HG03565 (cell line): Measurements from ENCODE around the gene AGBL4.
"Not testable (repeated sequence)": the region's sequence is repeated elsewhere in the genome, so short reads cannot be mapped to it uniquely, and the experiment has no call there.

Source experiments
- ATAC-seq: cut with Tn5 transposase; IDR thresholded peaks from one replicate; pipeline ENCODE4 v1.9.1; 2021; ENCODE audit warnings: mild to moderate bottlenecking, moderate library complexity; ENCODE audit not compliant: unreplicated experiment

Gene AGBL4

GRCh38 chr1:49051647-49052046 is 972.1 kb downstream of the AGBL4 start:
- ATAC-seq, result no peak

- no peak for ATAC-seq
Measured at GRCh38 chr1:49050041-49050440, 973.7 kb downstream of the AGBL4 start.

- no peak for ATAC-seq
Measured at GRCh38 chr1:49048188-49048587, 975.6 kb downstream of the AGBL4 start.

GRCh38 chr1:49046305-49046704 is 977.4 kb downstream of the AGBL4 start:
- ATAC-seq, result no peak

- ATAC-seq, result no peak
Measured at GRCh38 chr1:49045371-49045770, 978.4 kb downstream of the AGBL4 start.

GRCh38 chr1:49036700-49037099 is 987.1 kb downstream of the AGBL4 start:
- ATAC-seq, result no peak

- ATAC-seq, result no peak
Measured at GRCh38 chr1:49028396-49028795, 995.4 kb downstream of the AGBL4 start.

- no peak for ATAC-seq
Measured at GRCh38 chr1:49026230-49026811, 997.4 kb downstream of the AGBL4 start.

- ATAC-seq, result no peak
Measured at GRCh38 chr1:49016030-49016977, 1007.5 kb downstream of the AGBL4 start.

- no peak for ATAC-seq
Measured at GRCh38 chr1:49013079-49013478, 1010.7 kb downstream of the AGBL4 start.

GRCh38 chr1:49002981-49003380 is 1020.8 kb downstream of the AGBL4 start:
- ATAC-seq, result not testable (repeated sequence)

GRCh38 chr1:48999321-48999720 is 1024.4 kb downstream of the AGBL4 start:
- no peak for ATAC-seq

GRCh38 chr1:48996311-48996710 is 1027.4 kb downstream of the AGBL4 start:
- no peak for ATAC-seq

GRCh38 chr1:48988633-48989197 is 1035.0 kb downstream of the AGBL4 start:
- ATAC-seq, result no peak

- ATAC-seq, result no peak
Measured at GRCh38 chr1:48979940-48980339, 1043.8 kb downstream of the AGBL4 start.

GRCh38 chr1:48978413-48978812 is 1045.3 kb downstream of the AGBL4 start:
- no peak for ATAC-seq

- ATAC-seq, result no peak
Measured at GRCh38 chr1:48977273-48977672, 1046.5 kb downstream of the AGBL4 start.

- no peak for ATAC-seq
Measured at GRCh38 chr1:48969971-48970370, 1053.8 kb downstream of the AGBL4 start.

- ATAC-seq, result no peak
Measured at GRCh38 chr1:48967318-48967717, 1056.4 kb downstream of the AGBL4 start.

- ATAC-seq, result no peak
Measured at GRCh38 chr1:48966583-48966982, 1057.2 kb downstream of the AGBL4 start.

GRCh38 chr1:48960320-48960719 is 1063.4 kb downstream of the AGBL4 start:
- ATAC-seq, result no peak

- ATAC-seq, result no peak
Measured at GRCh38 chr1:48955774-48956173, 1068.0 kb downstream of the AGBL4 start.
